Esophagus muscularis mucosa (tissue), 4 donors: ENCODE measurements around the gene MICALL1.

Experiments
- EP300 ChIP-seq: sonication (generic); formaldehyde crosslinking; IDR thresholded peaks from one replicate; pipeline ENCODE4 v1.6.1; 2017; ENCODE audit warnings: antibody characterized with exemption
- POLR2A ChIP-seq: fragments of 450-650 bp; IDR thresholded peaks from one replicate; pipeline ENCODE4 v1.6.1; 2017; ENCODE audit warnings: antibody characterized with exemption, moderate library complexity, mild to moderate bottlenecking, low read depth
- POLR2AphosphoS5 ChIP-seq, 2 donors: sonication (generic); formaldehyde crosslinking; IDR thresholded peaks; one replicate each; pipeline ENCODE4 v1.6.1; 2017; ENCODE audit warnings: antibody characterized with exemption in 2 of 2
- TF ChIP-seq, protein P1 (sequence below), 3 experiments: fragments of 200-600 bp in 2 of 3; fragments of 450-650 bp in 1 of 3; sonication (generic) in 2 of 3; IDR thresholded peaks; one replicate each; pipeline ENCODE4 v1.5.1; 2017 to 2019; ENCODE audit warnings: antibody characterized with exemption in 3 of 3, mild to moderate bottlenecking in 2 of 3, moderate library complexity in 1 of 3

DNA sequence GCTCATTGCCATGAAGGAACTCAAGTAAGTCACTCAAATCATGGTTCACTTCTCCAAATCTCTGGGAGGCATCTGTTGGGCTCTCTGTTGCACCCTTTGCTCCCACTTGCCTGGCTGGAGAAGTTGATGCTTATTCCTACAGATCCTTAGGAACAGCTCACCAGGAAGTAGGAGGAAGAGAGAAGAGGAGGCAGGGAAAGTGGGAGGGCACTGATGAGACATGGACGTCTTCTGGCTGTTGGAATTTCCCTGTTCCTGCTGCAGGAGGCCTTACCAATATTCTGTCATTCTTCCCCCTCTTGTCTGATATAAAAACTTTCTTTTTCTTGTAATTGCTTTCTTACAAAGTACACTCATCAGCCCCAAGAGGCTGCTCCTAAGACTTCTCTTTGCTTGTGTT, 61.0 kb downstream of the MICALL1 start:
- TF ChIP-seq, protein P1, sequence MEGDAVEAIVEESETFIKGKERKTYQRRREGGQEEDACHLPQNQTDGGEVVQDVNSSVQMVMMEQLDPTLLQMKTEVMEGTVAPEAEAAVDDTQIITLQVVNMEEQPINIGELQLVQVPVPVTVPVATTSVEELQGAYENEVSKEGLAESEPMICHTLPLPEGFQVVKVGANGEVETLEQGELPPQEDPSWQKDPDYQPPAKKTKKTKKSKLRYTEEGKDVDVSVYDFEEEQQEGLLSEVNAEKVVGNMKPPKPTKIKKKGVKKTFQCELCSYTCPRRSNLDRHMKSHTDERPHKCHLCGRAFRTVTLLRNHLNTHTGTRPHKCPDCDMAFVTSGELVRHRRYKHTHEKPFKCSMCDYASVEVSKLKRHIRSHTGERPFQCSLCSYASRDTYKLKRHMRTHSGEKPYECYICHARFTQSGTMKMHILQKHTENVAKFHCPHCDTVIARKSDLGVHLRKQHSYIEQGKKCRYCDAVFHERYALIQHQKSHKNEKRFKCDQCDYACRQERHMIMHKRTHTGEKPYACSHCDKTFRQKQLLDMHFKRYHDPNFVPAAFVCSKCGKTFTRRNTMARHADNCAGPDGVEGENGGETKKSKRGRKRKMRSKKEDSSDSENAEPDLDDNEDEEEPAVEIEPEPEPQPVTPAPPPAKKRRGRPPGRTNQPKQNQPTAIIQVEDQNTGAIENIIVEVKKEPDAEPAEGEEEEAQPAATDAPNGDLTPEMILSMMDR (IDR thresholded peaks at IDR 0.05), result no peak
- TF ChIP-seq POLR2A (no peak), POLR2AphosphoS5 (IDR thresholded peaks at IDR 0.05) (no peak), EP300 (no peak)
